A549 (cell line): ENCODE results near the gene PHB1.

Experiments
- CBX2 ChIP-seq: fragments of 200-600 bp; sonication (generic); IDR thresholded peaks from 2 replicates; pipeline ENCODE4 v1.6.1; 2016; ENCODE audit warnings: low read depth, mild to moderate bottlenecking, borderline replicate concordance
- CTCF ChIP-seq: fragments of >200 bp; sonication (Bioruptor Twin); formaldehyde crosslinking; IDR thresholded peaks from 3 replicates; pipeline ENCODE4 v1.5.1; 2016
- POLR2A ChIP-seq: IDR thresholded peaks from 2 replicates; pipeline ENCODE4 v1.6.1; 2012; ENCODE audit warnings: mild to moderate bottlenecking, low read length

DNA sequence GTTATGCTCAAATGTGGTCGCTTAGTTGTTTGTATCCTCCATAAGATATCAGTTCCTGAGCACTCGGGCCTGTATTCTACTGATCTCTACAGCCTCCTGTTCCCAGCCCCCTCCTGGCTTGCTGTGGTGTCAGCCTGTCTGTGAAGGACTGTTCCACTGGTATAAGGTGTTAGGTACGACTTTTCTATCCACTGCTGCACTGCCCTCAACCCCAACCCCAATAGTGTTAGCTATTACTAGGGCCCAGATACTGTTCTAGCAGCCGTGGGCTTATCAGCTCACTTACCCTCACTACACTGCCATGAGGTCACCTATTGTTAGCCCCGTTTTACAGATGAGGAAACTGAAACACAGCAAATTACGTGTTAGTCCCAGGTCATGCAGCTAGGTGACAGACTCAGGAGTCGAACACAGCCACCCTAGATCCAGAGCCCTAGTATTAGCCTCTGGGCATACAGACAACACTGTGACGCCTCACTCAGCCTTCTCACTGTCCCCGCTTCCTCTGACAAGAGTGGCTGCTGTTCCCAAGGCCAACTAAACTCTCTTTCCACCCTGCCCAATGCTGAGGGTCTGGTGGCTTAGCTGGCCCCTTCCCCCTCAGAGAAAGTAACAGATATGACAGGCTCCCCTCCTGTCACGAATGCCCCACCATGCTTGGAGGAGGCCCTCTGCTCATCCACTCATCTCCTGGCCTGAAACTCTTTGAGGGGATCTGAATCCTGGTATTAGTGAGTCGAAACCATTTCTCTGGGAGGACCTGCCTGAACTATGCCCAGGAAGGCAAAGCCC lies 27.0 kb downstream of the PHB1 start:
- TF ChIP-seq CBX2 = no peak
- TF ChIP-seq CTCF = no peak
- no peak for TF ChIP-seq POLR2A
